HL-60 (cell line): ENCODE data around the gene GAPDHS.

Source experiments
- CTCF ChIP-seq: IDR thresholded peaks from one replicate; pipeline ENCODE4 v1.5.1; 2011; ENCODE audit warnings: low read length, control low read depth, inconsistent platforms; ENCODE audit not compliant: insufficient read depth
- GABPA ChIP-seq: IDR thresholded peaks from 2 replicates; pipeline ENCODE4 v1.6.1; 2012; ENCODE audit warnings: low read depth
- POLR2AphosphoS5 ChIP-seq: IDR thresholded peaks from 2 replicates; pipeline ENCODE4 v1.6.1; 2012; ENCODE audit warnings: low read depth
- REST ChIP-seq: IDR thresholded peaks from 2 replicates; pipeline ENCODE4 v1.6.1; 2012; ENCODE audit warnings: low read depth; ENCODE audit not compliant: insufficient replicate concordance
- SPI1 ChIP-seq: IDR thresholded peaks from 2 replicates; pipeline ENCODE4 v1.6.1; 2012; ENCODE audit warnings: low read depth, mild to moderate bottlenecking, borderline replicate concordance

GRCh38 chr19:35510626-35510964, 22.7 kb upstream of the GAPDHS start:
- TF ChIP-seq CTCF (no peak), REST (no peak), POLR2AphosphoS5 (no peak), SPI1 (no peak), GABPA (no peak)
